H1 (cell line): ENCODE results near the gene STEAP2. TPM values are rescaled to one million over a fixed set of nuclear protein-coding genes. Genes with fewer than 3 reads are reported as not detected.

ENCODE experiments used
- CTCF ChIA-PET: fragments of 300-600 bp; sonication (Branson Sonifier 250); formaldehyde crosslinking; loops from one replicate; lab custom pipeline; 2021; ENCODE audit not compliant: partially characterized antibody; lab: Charles Lee
- POLR2A ChIA-PET: fragments of 300-600 bp; sonication (Branson Sonifier 250); formaldehyde crosslinking; loops from one replicate; lab custom pipeline; 2021; ENCODE audit warnings: inconsistent platforms; ENCODE audit not compliant: partially characterized antibody; lab: Charles Lee
- DNase-seq, 2 experiments: peaks; one replicate each; pipeline versions ENCODE4 v3.0.0 to v3.0.0-alpha.2; 2010 to 2022; ENCODE audit warnings: low spot score in 2 of 2, low read depth in 1 of 2, mixed read lengths in 1 of 2
- FAIRE-seq: peaks from 2 replicates; lab custom pipeline; 2011; peaks lifted over from hg19 to GRCh38; lab: Jason Lieb, UNC
- H2AFZ ChIP-seq: 2 replicates; pipeline ENCODE4 v1.8.1; 2012; ENCODE audit warnings: low read length, inconsistent platforms
- H2AK5ac ChIP-seq: 2 replicates; pipeline ENCODE4 v1.6.1; 2013; ENCODE audit warnings: low read depth, low read length
- H2BK120ac ChIP-seq: replicated peaks from 2 replicates; pipeline ENCODE3; 2013; ENCODE audit warnings: low read depth, low read length, inconsistent platforms
- H2BK12ac ChIP-seq: 2 replicates; pipeline ENCODE4 v1.6.1; 2013; ENCODE audit warnings: low read depth, low read length
- H2BK15ac ChIP-seq: 2 replicates; pipeline ENCODE4 v1.6.1; 2013; ENCODE audit warnings: low read length
- H2BK20ac ChIP-seq: 2 replicates; pipeline ENCODE4 v1.6.1; 2013; ENCODE audit warnings: low read length
- H2BK5ac ChIP-seq: 2 replicates; pipeline ENCODE4 v1.6.1; 2013; ENCODE audit warnings: low read depth, low read length
- H3K14ac ChIP-seq: 2 replicates; pipeline ENCODE4 v1.6.1; 2013; ENCODE audit warnings: inconsistent platforms; ENCODE audit not compliant: insufficient read length
- H3K18ac ChIP-seq: 2 replicates; pipeline ENCODE4 v1.6.1; 2013; ENCODE audit warnings: low read length; ENCODE audit errors: extremely low read depth
- H3K23ac ChIP-seq: 2 replicates; pipeline ENCODE4 v1.6.1; 2013; ENCODE audit warnings: inconsistent platforms; ENCODE audit not compliant: insufficient read length
- H3K23me2 ChIP-seq: 2 replicates; pipeline ENCODE4 v1.6.1; 2013; ENCODE audit warnings: low read depth, low read length
- H3K27ac ChIP-seq: 2 replicates; pipeline ENCODE4 v1.6.1; 2011; ENCODE audit warnings: low read depth, low read length, inconsistent platforms
- H3K27me3 ChIP-seq, 4 experiments: replicated peaks in 1 of 4; 1 replicate in 1 of 4; 2 replicates in 3 of 4; pipeline versions ENCODE4 v1.6.1 to v1.8.1; 2011 to 2013; ENCODE audit warnings: low read length in 3 of 4, mild to moderate bottlenecking in 3 of 4, inconsistent platforms in 2 of 4, mixed read lengths in 2 of 4, moderate library complexity in 1 of 4; ENCODE audit not compliant: control insufficient read depth in 3 of 4, insufficient read depth in 3 of 4; ENCODE audit errors: extremely low read depth in 1 of 4
- H3K36me3 ChIP-seq, 4 experiments: 2 replicates each; pipeline versions ENCODE4 v1.6.1 to v1.8.1; 2011 to 2013; ENCODE audit warnings: mild to moderate bottlenecking in 4 of 4, low read length in 3 of 4, moderate library complexity in 2 of 4, control low read depth in 1 of 4, inconsistent platforms in 1 of 4; ENCODE audit not compliant: insufficient read depth in 4 of 4, control insufficient read depth in 2 of 4
- H3K4ac ChIP-seq: replicated peaks from 2 replicates; pipeline ENCODE3; 2013; ENCODE audit warnings: low read length, low read depth, mixed read lengths, inconsistent platforms; ENCODE audit not compliant: insufficient read length
- H3K4me1 ChIP-seq, 4 experiments: replicated peaks in 1 of 4; 1 replicate in 1 of 4; 2 replicates in 3 of 4; pipeline versions ENCODE4 v1.6.1 to v1.8.1; 2011 to 2013; ENCODE audit warnings: low read length in 3 of 4, inconsistent platforms in 2 of 4, mixed read lengths in 1 of 4; ENCODE audit not compliant: insufficient read depth in 4 of 4, control insufficient read depth in 3 of 4
- H3K4me2 ChIP-seq, 2 experiments: 2 replicates each; pipeline versions ENCODE4 v1.6.1 to v1.8.1; 2011 to 2013; ENCODE audit warnings: low read depth in 2 of 2, low read length in 2 of 2, control low read depth in 1 of 2, inconsistent platforms in 1 of 2, mild to moderate bottlenecking in 1 of 2; ENCODE audit not compliant: insufficient read depth in 1 of 2
- H3K4me3 ChIP-seq, 4 experiments: fragments of 200-600, 300-600 bp in 1 of 4; sonication (generic), shearing (Covaris generic), sonication (Bioruptor Twin) in 1 of 4; 2 replicates each; pipeline versions ENCODE4 v1.5.1 to v1.8.1; 2011 to 2016; ENCODE audit warnings: low read length in 4 of 4, low read depth in 3 of 4, control low read depth in 2 of 4, inconsistent platforms in 2 of 4, mild to moderate bottlenecking in 2 of 4, mixed read lengths in 1 of 4, moderate library complexity in 1 of 4; ENCODE audit not compliant: insufficient read depth in 2 of 4; ENCODE audit errors: extremely low read depth in 1 of 4
- H3K56ac ChIP-seq: replicated peaks from 2 replicates; pipeline ENCODE3; 2013; ENCODE audit warnings: low read depth, mild to moderate bottlenecking, mixed read lengths, low read length, inconsistent platforms; ENCODE audit not compliant: insufficient read length
- H3K79me1 ChIP-seq: 2 replicates; pipeline ENCODE4 v1.6.1; 2013; ENCODE audit warnings: low read depth, low read length, control low read depth
- H3K79me2 ChIP-seq, 2 experiments: 2 replicates each; pipeline versions ENCODE4 v1.6.1 to v1.8.1; 2012 to 2013; ENCODE audit warnings: low read length in 2 of 2, mild to moderate bottlenecking in 2 of 2, inconsistent platforms in 1 of 2; ENCODE audit not compliant: insufficient read depth in 2 of 2, control insufficient read depth in 1 of 2
- H3K9ac ChIP-seq, 4 experiments: replicated peaks in 1 of 4; 1 replicate in 1 of 4; 2 replicates in 3 of 4; pipeline versions ENCODE4 v1.6.1 to v1.8.1; 2011 to 2013; ENCODE audit warnings: low read depth in 3 of 4, low read length in 3 of 4, control low read depth in 2 of 4, mild to moderate bottlenecking in 2 of 4, moderate library complexity in 2 of 4, inconsistent platforms in 1 of 4; ENCODE audit errors: extremely low read depth in 1 of 4
- H3K9me3 ChIP-seq, 2 experiments: 2 replicates each; pipeline versions ENCODE4 v1.6.1 to v1.8.1; 2012 to 2013; ENCODE audit warnings: mild to moderate bottlenecking in 2 of 2, moderate library complexity in 2 of 2, control low read depth in 1 of 2, inconsistent platforms in 1 of 2, low read depth in 1 of 2, low read length in 1 of 2, mixed read lengths in 1 of 2; ENCODE audit not compliant: insufficient read depth in 2 of 2
- H4K20me1 ChIP-seq, 2 experiments: replicated peaks in 1 of 2; 2 replicates each; pipeline versions ENCODE3 to v1.8.1; 2011 to 2013; ENCODE audit warnings: inconsistent platforms in 2 of 2, low read length in 2 of 2, mild to moderate bottlenecking in 1 of 2; ENCODE audit not compliant: insufficient read depth in 2 of 2, control insufficient read depth in 1 of 2
- H4K5ac ChIP-seq: 2 replicates; pipeline ENCODE4 v1.6.1; 2013; ENCODE audit warnings: low read length, low read depth, mixed read lengths, inconsistent platforms; ENCODE audit not compliant: insufficient read length
- H4K8ac ChIP-seq: 2 replicates; pipeline ENCODE4 v1.8.0; 2013; ENCODE audit warnings: mild to moderate bottlenecking, moderate library complexity, low read length, inconsistent platforms; ENCODE audit not compliant: insufficient read depth; ENCODE audit errors: extremely low read depth
- H4K91ac ChIP-seq: replicated peaks from 2 replicates; pipeline ENCODE3; 2013; ENCODE audit warnings: low read length, mixed read lengths, inconsistent platforms; ENCODE audit not compliant: insufficient read length
- ATF3 ChIP-seq: IDR thresholded peaks from 2 replicates; pipeline ENCODE4 v1.6.1; 2011; ENCODE audit warnings: low read depth, mild to moderate bottlenecking, low read length; ENCODE audit not compliant: insufficient read depth
- BACH1 ChIP-seq: IDR thresholded peaks from 2 replicates; pipeline ENCODE4 v1.6.1; 2012; ENCODE audit warnings: low read length, improper control_type of control experiment
- BRCA1 ChIP-seq: IDR thresholded peaks from 2 replicates; pipeline ENCODE4 v1.6.1; 2012; ENCODE audit warnings: low read depth, low read length, improper control_type of control experiment
- CREB1 ChIP-seq: IDR thresholded peaks from 2 replicates; pipeline ENCODE4 v1.6.1; 2012; ENCODE audit warnings: inconsistent platforms
- CTBP2 ChIP-seq: IDR thresholded peaks from 2 replicates; pipeline ENCODE4 v1.7.0; 2011; ENCODE audit warnings: borderline replicate concordance, mild to moderate bottlenecking, moderate library complexity, mixed read lengths, low read length; ENCODE audit not compliant: insufficient read depth, insufficient read length
- FOSL1 ChIP-seq: IDR thresholded peaks from 2 replicates; pipeline ENCODE4 v1.6.1; 2011; ENCODE audit warnings: mild to moderate bottlenecking, low read depth, low read length, moderate library complexity; ENCODE audit not compliant: insufficient read depth
- NANOG ChIP-seq: IDR thresholded peaks from 2 replicates; pipeline ENCODE4 v1.6.1; 2011; ENCODE audit warnings: low read length, low read depth, mild to moderate bottlenecking, inconsistent platforms; ENCODE audit not compliant: insufficient read depth, poor library complexity, severe bottlenecking
- NRF1 ChIP-seq: IDR thresholded peaks from 2 replicates; pipeline ENCODE4 v1.6.1; 2011; ENCODE audit warnings: mild to moderate bottlenecking, low read depth, low read length, improper control_type of control experiment
- RFX5 ChIP-seq: IDR thresholded peaks from 2 replicates; pipeline ENCODE4 v1.6.1; 2011; ENCODE audit warnings: low read depth, low read length, improper control_type of control experiment, borderline replicate concordance
- SP1 ChIP-seq: IDR thresholded peaks from 2 replicates; pipeline ENCODE4 v1.6.1; 2011; ENCODE audit warnings: low read depth, low read length
- SP2 ChIP-seq: IDR thresholded peaks from 2 replicates; pipeline ENCODE4 v1.6.1; 2012; ENCODE audit warnings: mild to moderate bottlenecking, low read length, inconsistent platforms
- SP4 ChIP-seq: IDR thresholded peaks from 2 replicates; pipeline ENCODE4 v1.6.1; 2012; ENCODE audit warnings: low read length, inconsistent platforms
- WGBS, 2 experiments: shearing (Covaris generic) in 1 of 2; methylation state at CpG; one replicate each; pipeline versions ENCODE4 v1.1.6 to v1.1.7; 2013 to 2015; ENCODE audit warnings: low lambda C conversion rate in 2 of 2, mixed read lengths in 2 of 2, inconsistent platforms in 1 of 2, low coverage in 1 of 2, missing lambda C conversion rate in 1 of 2; ENCODE audit not compliant: insufficient replicate concordance in 2 of 2, insufficient coverage in 1 of 2, insufficient read length in 1 of 2; ENCODE audit errors: extremely low coverage in 1 of 2, missing lambda C conversion rate in 1 of 2; 5-methylcytosine and 5-hydroxymethylcytosine counted together
- polyA plus RNA-seq, 7 experiments: library from polyadenylated mRNA; depleted of rRNA in 3 of 7; stranded (reverse) in 5 of 7; unstranded in 2 of 7; fragments of >200 nt in 5 of 7; fragments of 200-250 nt in 2 of 7; gene quantifications; 1 replicate in 5 of 7; 2 replicates in 1 of 7; 4 replicates in 1 of 7; pipeline versions ENCODE4 v1.2.1 to v1.2.3, GENCODE V29; 2011 to 2013; ENCODE audit warnings: missing spikeins in 2 of 7, mixed read lengths in 2 of 7
- total RNA-seq: library from RNA; stranded (reverse); fragmentation: NEBNext Ultra II Directional; extraction: Animal tissue kit (Norgen Biotek cat#: 25700); gene quantifications from 2 replicates; pipeline ENCODE4 v1.2.1, GENCODE V29; 2021
- TF ChIP-seq, protein P1 (sequence below): IDR thresholded peaks from 2 replicates; pipeline ENCODE4 v1.6.1; 2012; ENCODE audit warnings: inconsistent platforms

STEAP2 gene
- total and polyA plus RNA-seq, 2 of the 8 experiments (the other 6 are each of a cell fraction or from before 2014, with no cell fraction given): 13.4 to 18.4 TPM

GRCh38 chr7:90236721-90237289 lies 25.3 kb downstream of the STEAP2 start:
- no peak overlapping the region for H3K14ac ChIP-seq
- H4K5ac ChIP-seq: no peak overlapping the region
- no peaks in the 10 kb centered on the region for H3K23me2 ChIP-seq
- no peak overlapping the region for H2BK20ac ChIP-seq
- POLR2A ChIA-PET: interaction anchor here (1.6 kb wide), 1 partner anchor 25 kb away, joined by 4 read pairs; the partner anchor contains the start of gene STEAP2
- FAIRE-seq (no peak), DNase-seq (no peak)
- H3K9ac ChIP-seq: no peak overlapping the region
- H4K8ac ChIP-seq: no peak overlapping the region
- H4K91ac ChIP-seq: no peak overlapping the region
- H3K9me3 ChIP-seq: no peaks in the 10 kb centered on the region
- H4K20me1 ChIP-seq: peaks cover 0 to 1% of the 10 kb centered on the region in 2 experiments
- no peaks in the 10 kb centered on the region for H3K79me1 ChIP-seq
- no peak overlapping the region for H3K23ac ChIP-seq
- no peak overlapping the region for H2AFZ ChIP-seq
- CTCF ChIA-PET: interaction anchor here (1.3 kb wide), 1 partner anchor 25 kb away, joined by 4 read pairs; the partner anchor contains the start of gene STEAP2
- no peak overlapping the region for H3K18ac ChIP-seq
- H3K27ac ChIP-seq: no peak overlapping the region
- H3K27me3 ChIP-seq: no peaks in the 10 kb centered on the region
- no peak overlapping the region for H2BK15ac ChIP-seq
- no peak overlapping the region for H3K4ac ChIP-seq
- no peak overlapping the region for H2BK12ac ChIP-seq
- WGBS, 2 experiments: 90% methylated on average over 1 of the region's 1 CpG; no CpG with 5 or more reads in 1 of the 2 experiments
- H3K4me1 ChIP-seq: no peaks in the 10 kb centered on the region
- H3K56ac ChIP-seq: no peak overlapping the region
- H3K4me2 ChIP-seq: no peak overlapping the region
- H3K36me3 ChIP-seq: peaks cover 0 to 12% (median 0%) of the 10 kb centered on the region in 4 experiments; a peak in 3 of 8 replicates
- no peak overlapping the region for H3K4me3 ChIP-seq
- no peaks in the 10 kb centered on the region for H3K79me2 ChIP-seq
- H2BK120ac ChIP-seq: no peak overlapping the region
- H2BK5ac ChIP-seq: no peak overlapping the region
- H2AK5ac ChIP-seq: no peak overlapping the region
- TF ChIP-seq ATF3 (no peak), NRF1 (no peak), SP4 (no peak), RFX5 (no peak), BACH1 (no peak), SP1 (no peak), FOSL1 (no peak), SP2 (no peak), NANOG (no peak), CTBP2 (no peak), BRCA1 (no peak), CREB1 (no peak)
- TF ChIP-seq, protein P1, sequence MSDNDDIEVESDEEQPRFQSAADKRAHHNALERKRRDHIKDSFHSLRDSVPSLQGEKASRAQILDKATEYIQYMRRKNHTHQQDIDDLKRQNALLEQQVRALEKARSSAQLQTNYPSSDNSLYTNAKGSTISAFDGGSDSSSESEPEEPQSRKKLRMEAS: no peak
